ENCODE results near the gene TGFB1.
A peak's percentile ranks its signal among the peaks of the same experiment; 100 is the strongest.

Gene TGFB1

DNA sequence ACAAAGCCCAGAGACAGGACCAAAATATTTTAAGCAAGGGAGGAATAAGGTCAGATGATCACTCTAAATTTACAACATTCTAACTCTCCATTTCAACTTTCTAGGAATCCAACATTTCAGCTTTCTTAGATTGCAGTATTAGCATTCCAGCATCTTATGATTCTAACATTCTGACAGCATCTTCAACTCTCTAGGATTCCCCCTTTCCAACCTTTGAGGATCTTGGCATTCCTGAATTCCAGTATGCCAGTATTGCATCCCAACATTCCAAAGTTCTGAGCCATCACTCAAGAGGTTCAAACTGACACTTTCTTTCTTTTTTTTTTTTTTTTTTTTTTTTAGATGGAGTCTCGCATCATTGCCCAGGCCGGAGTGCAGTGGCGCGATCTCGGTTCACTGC lies 13.8 kb downstream of the TGFB1 start:
- no peak for DNase-seq

DNA sequence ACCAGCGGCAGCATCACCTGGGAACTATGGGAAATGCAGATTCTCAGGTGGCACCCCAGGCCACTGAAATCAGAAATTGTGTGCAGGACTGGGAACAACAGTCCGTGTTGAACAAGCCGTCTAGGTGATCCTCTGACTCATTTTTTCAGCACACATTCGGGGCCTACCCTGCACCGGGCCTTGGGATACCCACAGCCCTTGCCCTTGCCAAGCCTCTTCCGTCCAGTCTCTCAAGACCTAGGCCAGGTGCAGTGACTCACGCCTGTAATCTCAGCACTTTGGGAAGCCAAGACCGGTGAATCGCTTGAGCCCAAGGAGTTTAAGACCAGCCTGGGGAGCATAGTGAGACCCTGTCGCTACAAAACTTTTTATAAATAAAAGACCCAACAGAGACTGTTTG lies 18.3 kb downstream of the TGFB1 start:
- DNase-seq: no peak

DNA sequence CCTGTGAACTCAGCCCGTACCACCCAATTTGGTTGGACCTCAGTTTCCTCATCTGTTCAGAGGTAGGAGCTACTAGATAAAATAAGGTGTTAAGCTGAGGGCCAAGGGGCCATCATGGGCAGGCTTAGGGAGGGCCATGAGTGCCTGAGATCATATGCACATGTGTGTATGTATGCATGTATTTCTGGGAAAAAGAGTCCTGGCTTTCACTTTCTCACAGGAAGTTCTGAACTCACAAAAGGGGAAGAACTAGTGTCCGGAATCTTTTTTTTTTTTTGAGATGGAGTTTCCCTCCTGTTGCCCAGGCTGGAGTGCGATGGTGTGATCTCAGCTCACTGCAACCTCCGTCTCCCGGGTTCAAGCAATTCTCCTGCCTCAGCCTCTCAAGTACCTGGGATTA lies 18.9 kb downstream of the TGFB1 start:
- DNase-seq: no peak

DNA sequence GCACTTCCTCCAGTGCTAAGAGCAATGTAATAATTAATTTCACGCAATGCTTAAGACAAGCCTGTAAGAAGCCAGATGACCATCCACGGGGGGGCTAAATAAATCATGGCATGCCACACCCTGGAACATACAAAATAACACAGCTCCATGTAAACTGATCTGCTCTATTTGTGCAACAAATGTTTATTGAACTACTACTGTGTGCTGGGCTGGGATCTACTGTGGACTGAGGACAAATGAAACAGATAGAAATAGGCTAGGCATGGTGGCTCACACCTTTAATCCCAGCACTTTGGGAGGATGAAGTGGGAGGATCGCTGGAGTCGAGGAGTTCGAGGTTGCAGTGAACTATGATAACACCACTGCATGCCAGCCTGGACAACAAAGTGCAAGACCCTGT lies 21.3 kb downstream of the TGFB1 start:
- DNase-seq: no peak

DNA sequence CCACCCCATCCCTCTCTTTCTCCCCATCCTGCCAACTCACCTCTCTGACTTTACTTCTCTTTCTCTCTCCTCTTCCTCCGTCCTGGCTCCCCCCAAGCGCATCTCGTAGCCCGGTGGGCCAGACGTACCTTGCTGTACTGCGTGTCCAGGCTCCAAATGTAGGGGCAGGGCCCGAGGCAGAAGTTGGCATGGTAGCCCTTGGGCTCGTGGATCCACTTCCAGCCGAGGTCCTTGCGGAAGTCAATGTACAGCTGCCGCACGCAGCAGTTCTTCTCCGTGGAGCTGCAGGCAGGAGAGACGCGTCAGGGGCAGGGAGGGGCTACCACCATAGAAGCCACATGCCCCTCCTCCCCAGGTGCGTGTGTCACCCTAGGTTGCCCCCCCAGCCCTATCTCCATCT lies 21.7 kb downstream of the TGFB1 start:
- DNase-seq: no peak

DNA sequence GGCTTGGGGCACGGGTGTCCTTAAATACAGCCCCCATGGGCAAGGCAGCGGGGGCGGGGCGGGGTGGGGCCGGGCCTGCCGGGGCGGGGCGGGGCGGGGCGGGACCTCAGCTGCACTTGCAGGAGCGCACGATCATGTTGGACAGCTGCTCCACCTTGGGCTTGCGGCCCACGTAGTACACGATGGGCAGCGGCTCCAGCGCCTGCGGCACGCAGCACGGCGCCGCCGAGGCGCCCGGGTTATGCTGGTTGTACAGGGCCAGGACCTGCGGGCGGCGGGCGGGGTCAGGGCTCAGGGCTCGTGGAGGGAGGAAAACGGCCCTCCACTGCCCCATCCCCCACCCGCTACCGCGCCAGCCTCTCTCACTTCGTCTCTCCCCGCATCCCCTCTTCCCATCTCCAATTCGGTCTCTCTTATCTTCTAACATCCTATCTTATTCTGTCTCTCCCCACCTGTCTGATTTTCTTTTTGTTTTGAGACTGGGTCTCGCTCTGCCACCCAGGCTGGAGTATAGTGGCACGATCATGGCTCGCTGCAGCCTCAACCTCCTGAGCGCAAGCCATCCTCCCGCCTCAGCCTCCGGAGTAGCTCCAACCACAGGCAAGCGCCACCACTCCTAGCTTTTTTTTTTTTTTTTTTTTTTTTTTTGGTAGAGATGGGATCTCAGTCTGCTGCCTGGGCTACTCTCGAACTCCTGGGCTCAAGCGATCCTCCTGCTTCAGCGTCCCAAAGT lies 22.6 kb downstream of the TGFB1 start:
- DNase-seq: no peak

DNA sequence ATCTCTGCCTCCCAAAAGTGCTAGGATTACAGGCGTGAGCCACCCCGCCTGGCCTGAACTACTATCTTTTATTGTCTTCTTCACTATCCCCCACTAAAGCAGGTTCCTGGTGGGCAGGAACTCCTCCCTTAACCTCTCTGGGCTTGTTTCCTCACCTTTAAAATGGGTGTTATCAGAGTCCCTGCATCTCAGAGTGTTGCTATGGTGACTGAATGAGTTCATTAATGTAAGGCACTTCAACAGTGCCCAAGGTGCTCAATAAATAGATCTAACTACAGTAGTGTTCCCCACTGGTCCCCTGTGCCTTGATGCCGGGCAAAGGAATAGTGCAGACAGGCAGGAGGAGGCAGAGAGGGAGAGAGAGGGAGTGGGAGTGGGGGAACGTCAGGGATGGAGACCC lies 23.2 kb downstream of the TGFB1 start:
- no peak for DNase-seq

DNA sequence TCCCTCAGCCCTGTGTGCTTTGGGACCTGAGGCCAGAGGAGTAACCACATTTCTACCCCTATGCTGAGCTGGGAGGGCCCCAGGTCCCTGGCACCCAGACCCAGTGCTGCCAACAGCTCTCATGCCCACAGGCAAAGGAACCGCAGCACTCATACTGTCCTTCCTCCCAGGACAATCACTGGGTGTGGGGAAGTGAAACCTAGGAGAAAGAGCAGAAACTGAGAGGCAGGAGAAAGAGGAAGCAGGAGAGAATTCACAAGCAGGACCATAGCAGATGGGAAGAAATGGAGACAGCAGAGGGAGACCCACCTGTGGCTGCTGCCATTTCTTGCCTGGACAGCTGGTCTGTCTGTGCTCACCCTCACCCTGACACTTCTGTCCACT lies 24.9 kb downstream of the TGFB1 start:
- DNase-seq: no peak

DNA sequence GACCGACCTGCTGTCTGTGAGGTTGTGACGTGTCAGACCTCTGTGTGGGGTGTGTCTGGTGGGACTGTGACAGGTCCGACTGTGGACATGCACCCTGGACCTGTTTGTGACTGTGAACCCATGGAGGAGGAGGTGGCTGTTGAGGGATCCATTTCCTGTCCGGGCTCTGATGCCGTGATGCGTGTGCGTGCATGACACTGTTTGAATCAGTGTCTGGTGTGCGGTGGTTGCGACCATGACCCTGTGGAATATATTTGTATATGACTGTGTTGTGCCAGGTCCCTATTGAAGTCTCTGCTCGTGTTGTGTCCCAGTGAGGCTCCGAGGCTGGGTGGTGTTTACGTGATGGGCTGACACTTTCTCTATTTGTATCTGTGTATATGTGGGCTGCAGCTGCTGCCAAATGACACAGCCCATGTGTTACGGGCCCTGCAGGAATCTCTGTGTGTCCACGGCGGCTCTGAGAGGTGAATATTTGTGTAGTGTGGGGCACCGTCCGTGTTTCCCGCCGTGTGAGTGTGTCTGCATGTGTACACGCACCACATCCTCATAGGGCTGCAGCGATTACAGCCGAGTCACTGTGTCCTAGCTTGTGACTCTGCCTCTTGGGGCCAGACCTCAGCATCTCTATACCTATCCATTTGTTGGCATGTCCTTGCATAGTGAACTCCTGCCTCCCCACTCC lies 25.4 kb downstream of the TGFB1 start:
- DNase-seq: no peak

DNA sequence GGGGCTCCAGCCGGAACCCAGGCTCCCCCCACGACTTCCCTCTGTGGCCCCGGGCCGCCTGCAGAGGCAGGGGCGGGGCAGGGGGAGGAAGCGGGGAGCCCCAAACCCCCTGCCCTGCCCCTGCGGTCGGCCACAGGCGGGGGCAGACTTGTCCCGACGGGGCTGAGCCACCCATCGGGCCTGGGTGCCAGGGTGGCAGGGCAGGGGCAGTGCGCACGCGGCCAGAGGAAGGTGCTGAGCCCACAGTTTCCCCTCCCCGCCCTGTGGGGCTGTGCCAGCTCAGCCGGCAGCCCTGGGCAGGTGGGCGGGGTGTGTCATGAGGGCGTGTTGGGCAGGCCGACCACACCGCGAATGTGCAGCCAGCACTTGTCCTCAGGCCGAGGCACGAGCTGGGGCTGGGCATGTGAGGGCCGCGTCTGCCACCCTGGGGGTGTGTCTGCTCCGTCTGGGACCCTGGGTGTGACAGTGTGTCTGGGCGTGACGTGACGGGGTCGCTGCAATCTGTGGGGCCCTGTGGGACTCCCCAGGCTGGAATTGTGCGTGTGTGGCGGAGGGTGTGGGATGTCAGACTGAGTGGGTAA lies 26.1 kb downstream of the TGFB1 start:
- DNase-seq: peak; percentile 85

DNA sequence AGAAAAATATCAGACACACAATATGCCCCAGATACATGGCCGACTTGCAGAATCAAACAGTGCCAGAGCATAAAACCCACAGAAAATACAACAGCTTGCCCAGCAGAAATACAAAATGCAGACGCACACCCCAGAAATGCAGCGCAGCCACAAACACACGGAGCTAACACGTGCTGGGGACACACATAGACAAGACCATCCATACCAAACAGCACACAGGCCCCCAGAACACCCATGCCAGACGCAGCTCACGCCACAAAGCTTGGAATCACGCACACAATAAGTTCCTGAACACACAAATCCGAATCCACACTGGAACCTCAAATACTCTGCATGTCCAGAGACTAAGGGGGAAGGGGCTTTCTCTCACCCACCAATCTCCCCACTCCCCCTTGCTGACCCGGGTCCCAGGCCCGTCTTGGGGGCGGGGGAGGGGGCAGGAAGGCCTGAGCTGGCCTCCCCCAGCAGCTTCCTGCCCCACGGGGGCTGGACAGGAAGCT lies 26.6 kb downstream of the TGFB1 start:
- DNase-seq: peak; percentile 28

DNA sequence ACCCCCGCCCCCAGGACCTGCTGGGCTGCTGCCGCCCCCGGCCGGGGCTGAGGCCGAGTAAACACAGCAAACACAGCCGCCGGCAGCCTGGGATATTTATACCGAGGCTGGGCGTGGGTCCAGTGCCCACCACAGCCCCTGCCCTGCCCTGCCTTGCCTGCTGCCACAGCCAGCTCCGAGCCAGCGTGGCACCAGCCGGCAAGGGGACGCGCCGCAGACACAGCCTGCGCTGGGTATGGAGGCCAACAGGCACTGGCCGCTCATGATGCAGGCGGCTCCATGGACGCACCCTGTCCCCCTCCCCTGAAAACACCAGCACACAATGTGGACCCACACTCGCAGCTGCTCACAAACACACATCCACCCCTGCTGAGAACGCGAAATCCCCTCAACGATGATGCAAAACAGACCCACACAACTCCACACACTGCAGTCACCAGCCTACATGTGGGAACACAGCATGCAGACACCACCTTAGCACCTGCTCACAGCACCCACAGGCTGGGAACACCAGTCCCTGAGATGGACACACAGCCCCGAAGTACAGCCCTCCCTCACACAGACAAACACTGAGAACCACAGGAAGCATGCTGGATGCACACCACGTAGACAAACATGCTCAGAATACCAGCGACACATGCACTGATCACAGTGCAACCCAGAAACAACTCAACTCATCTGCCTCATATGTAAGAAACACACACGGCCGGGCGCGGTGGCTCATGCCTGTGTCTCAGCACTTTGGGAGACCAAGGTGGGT lies 27.6 kb downstream of the TGFB1 start:
- peak; percentile 28 for DNase-seq

DNA sequence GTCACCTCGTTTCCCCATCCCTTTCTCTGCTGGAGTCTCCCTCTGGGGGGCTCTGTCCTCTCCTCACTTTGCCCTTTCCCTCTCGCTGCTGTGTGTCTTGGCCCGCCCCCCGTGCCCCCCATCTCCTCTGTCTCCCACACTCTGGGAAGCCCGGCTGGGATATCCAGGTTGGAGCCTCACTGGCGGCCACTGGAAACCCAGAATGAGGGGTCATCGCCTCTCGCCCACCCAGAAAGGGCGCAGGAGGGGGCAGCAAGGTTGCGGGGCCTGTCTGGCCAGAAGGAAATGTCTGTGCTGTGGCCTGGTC lies 28.1 kb downstream of the TGFB1 start:
- DNase-seq: no peak

DNA sequence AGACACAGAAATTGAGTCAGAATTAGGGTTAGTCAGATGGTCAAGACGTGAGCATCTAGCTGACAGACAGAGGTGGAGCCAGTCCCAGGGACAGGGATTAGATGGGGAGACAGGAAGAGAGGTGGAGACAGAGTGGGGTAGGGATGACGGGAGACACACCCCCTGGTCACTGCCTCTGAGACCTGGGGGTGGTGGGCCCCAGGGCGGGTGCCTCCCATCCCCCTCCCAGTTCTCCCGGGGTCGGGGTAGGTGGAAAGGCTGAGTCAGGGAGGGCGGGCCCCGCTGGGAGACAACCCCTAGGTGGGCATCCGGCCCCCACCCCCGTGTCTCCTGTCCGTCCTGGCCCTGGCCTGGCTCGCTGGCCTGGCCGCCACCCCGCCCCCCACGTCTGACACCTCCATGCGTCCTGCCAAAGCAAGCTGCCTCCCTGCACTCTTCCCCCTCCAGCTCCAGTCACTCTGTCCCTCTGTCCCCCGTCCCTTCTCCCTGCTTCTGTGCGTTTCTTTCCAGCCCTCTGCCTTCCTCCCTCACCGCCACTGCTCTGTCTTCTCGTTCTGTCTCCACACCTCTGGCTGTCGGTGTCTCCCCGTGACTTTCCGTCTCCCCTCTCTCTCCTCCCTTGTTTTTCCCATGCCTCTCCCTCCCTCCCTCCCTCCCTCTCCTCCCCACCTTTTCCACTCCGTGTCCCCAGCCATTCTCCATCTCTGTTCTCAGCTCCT lies 28.6 kb downstream of the TGFB1 start:
- DNase-seq: no peak

DNA sequence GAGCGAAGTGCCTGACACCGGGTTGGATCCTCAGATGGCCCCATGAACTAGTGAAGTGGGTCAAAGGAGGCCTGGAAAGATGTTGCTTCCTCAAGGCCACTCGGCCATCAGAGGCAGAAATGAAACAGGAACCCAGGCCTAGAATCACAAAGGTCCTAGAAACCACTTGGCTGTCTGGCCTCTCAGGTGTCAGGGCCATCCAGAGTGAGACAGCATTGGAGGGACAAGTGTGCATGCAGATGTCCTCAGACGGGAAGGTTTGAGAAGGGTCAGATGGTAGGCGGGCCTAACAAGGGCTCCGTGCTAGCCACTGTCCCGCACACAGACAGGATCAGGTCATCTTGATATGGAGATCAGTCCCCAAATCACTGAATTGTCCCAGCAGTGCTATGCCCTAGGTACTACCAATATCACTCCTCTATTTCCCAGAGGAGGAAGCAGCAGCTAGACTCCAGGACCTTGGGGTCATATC lies 29.5 kb downstream of the TGFB1 start:
- DNase-seq: no peak

DNA sequence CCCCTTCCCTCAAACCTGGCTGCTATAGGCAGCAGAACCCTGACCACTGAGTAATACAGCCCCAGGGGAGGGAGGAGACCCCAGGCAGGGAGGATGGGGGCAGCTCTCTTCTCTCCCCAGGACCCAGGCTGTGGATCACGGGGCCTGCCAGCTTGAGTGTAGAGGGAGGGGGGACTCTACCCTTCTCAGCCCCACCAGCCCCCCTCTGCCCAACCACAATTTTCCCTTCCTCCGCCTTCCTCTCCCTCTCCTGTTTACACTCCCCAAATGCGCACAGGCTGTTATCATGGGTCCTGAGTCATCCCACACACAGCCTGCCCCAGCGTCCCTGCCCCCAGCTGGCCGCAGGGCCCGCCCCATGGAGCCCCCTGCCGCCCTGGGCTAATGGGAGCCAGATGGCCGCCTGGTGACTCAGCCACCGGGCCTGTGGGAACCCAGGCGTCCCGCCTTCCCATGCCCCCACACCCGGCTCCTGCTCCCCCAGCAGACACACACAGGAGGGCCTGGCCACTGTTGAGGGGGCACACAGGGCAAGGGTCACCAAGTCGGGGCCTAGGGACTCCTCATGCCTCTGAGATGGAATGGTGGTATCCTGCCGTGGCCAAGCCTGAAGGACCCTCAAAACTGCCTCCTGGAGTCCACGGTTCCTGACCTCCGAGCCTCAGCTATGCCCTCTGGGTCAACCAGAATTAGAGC lies 30.1 kb downstream of the TGFB1 start:
- DNase-seq: no peak

DNA sequence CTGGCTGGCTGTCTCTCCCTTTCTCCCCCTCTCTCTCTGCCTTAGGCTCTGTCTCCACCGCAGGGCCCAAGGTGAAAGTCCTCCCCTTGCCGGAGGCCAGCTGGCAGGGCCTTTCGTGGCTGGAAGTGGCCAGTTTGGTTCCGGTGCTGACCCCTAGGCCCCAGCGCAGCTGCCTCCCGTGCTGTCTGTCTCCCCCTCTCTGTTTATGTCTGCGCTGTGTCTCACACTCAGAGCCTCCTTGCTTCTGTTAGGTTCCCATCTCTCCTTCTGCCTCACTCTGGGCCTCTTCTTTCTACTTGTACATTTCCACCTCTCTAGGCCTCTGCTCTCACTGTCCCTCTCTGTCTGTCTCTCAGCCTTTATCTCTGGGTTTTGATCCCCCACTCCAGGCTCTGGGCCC lies 30.7 kb downstream of the TGFB1 start:
- no peak for DNase-seq

DNA sequence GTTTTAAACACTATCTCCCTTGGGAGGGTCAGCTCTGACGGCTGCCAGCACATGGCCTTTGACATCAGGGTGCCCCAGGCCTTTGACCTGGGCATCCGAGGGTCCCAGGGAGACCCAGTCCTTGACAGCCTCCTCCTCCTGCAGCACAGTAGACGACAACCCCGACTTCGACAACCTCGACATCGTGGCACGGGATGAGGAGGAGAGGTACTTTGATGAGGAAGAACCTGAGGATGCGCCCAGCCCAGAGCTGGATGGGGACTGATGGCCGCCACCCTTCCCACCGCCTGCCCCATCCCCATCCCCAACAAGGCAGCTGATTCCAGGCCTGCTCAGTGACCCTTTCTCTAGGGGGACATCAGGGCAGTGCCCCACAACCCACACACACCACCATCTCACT lies 31.3 kb downstream of the TGFB1 start:
- no peak for DNase-seq

DNA sequence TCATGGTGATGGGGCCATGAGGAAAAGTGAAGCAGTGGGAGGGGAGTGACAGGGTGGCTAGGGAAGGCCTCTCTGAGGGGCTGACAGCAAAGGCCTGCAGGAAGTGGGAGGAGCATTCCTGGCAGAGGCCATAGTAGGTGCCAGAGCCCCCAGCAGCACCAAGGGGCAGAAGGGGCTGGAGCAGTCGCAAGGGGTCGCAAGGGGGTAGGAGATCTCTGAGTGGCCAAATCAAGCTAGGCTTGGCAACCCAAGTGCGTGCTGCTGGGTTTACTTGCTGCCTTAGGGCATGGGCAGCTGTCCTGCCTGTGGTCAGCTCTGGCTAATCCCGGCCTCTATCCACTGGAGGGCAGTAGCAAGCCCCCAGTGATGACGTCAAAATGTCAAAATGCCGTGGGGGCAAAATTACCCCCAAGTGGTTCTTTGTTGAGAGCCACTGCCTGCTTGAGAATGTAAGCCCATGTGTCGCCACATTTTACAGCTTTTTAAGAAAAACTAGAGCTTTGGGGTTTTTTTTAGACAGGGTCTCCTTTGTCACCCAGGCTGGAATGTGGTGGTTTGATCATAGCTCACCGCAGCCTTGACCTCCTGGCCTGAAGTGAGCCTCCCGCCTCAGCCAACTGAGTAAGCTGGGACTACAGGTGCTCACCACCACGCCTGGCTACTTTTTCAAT lies 32.0 kb downstream of the TGFB1 start:
- no peak for DNase-seq

DNA sequence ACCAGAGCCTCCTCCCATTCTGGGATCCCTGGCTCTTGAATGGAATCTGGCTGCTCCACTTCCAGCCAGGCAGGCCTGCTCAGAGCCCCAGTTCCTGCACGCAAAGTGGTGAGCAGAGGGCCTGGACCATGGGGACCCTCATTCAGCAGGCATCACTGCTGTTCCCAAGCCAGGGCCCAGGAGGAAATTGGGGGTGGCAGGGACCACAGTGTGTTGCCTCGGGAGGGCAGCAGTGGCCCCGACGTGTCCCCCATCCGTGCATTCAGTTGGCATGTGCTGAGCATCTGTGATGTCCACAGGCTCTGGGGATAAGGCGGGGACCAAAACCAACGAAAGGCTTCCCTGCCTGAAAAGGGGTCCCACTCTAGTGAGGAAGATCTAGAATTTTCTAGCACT lies 32.5 kb downstream of the TGFB1 start:
- no peak for DNase-seq

DNA sequence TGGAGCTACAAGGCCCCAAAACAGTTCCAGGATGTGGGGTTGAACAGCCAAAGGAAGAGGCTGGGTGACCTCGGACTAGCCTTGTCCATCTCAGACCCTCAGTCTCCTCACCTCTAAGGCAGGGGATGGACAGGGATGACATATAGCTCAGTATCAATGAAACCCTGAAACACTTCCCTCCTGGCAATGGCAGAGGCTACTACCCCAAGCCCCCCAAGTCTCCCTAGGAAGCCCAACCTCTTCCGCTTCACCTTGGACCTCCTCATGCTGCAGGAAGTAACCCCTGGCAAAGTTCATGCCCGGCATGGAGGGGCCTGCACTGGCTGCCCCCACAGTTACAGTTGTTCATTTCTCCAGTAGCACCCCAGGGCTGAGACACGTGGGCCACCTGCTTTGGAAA lies 33.2 kb downstream of the TGFB1 start:
- no peak for DNase-seq

DNA sequence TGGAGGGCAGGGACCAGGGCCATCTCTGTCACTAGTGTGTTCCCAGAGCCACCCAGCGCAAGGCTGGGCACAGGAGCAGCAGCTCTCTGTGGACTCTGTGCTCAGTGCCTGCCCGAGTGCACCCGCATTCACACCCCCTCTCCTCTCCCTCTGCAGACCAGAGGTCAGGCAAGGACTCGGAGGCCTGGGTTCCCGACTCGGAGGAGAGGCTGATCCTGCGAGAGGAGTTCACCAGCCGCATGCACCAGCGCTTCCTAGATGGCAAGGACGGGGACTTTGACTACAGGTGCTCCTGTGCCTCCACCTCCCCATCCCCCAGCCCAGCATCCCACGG lies 33.6 kb downstream of the TGFB1 start:
- DNase-seq: no peak

All from activated naive CD4-positive, alpha-beta T cell treated with Interleukin-2 at 50 U/mL for 16 hours (primary cell).